ENCODE measurements around the gene TSFM.

DNA sequence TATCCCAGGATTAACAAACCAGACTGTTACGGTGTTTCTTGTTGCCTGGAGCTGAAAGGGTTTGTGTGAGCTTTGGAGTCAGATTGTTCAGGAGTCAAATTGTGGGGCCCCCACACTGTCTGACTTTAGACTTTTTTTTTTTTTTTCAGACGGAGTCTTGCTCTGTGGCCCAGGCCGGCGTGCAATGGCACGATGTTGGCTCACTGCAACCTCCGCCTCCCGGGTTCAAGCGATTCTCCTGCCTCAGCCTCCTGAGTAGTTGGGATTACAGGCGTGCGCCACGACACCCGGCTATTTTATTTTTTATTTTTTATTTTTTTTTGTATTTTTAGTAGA, 847 bp downstream of the TSFM start:
- TF ChIP-seq CTCF (IDR thresholded peaks at IDR 0.05) (no peak), POLR2A (IDR thresholded peaks at IDR 0.05) (no peak)
